ENCODE measurements around the gene CDIPT. TPM values are rescaled to one million over a fixed set of nuclear protein-coding genes. Genes with fewer than 3 reads are reported as not detected.

The CDIPT gene
- total and polyA plus RNA-seq, 4 donors, result 60.9 to 98.0 (median 72.4) TPM

DNA sequence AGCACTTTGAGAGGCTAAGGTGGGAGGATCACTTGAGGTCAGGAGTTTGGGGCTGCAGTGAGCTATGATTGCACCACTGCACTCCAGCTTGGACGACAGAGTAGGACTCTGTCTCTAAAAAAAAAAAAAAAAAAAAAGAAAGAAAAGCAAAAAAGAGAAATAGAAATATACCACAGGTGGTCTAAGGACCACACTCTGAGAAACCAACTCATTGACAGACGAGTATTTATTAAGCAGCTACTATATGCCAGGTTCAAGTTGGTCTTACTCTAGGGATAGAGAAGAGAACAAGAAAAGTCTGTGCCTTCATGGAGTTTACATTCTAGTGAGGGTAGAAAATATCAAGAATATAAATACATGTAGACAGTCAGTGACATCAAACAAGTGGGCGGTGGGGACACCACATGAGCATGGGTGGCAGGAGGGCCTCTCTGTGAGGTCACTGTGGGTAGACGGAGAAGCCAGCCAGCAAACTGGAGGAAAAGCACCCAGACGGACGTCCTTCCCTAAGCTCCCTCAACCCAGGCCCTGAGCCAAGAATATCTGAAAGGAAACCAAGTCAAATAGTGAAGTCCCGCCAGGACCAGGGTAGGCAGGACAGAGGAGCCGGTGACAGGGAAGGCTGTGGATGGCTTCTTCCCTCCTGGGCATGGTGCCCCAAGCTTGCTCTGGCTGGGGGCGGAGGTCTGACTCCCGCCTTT is 4.7 kb downstream of the CDIPT start:
- WGBS, 2 donors, result 6 to 8% methylated on average over 10 of the region's 10 CpGs
- Histone ChIP-seq H3K27me3 (ENCODE audit: control insufficient read depth in 1 of 2, insufficient read depth in 2 of 2, low read length in 1 of 2) (no peaks in the 10 kb centered on the region), H3K27ac (ENCODE audit: low read depth in 1 of 2, low read length in 2 of 2) (peak overlapping the region in 1 of 2 donors; percentile 31), H3K9me3 (ENCODE audit: control insufficient read depth, low read length) (no peaks in the 10 kb centered on the region), H3K36me3 (ENCODE audit: control insufficient read depth in 1 of 2, insufficient read depth in 2 of 2, low read length in 1 of 2) (no peaks in the 10 kb centered on the region), H3K4me3 (ENCODE audit: low read length in 2 of 2) (no peak overlapping the region), H3K4me1 (ENCODE audit: control insufficient read depth in 1 of 2, insufficient read depth in 2 of 2, low read length in 2 of 2) (peaks cover 0 to 2% of the 10 kb centered on the region in 2 donors)
- DNase-seq, result peak in 1 of 2 donors; percentile 66
- intact Hi-C loops (cut with DNase I), result no loop called here
- peak; percentile 13 for ATAC-seq (ENCODE audit: low FRiP score)

DNA sequence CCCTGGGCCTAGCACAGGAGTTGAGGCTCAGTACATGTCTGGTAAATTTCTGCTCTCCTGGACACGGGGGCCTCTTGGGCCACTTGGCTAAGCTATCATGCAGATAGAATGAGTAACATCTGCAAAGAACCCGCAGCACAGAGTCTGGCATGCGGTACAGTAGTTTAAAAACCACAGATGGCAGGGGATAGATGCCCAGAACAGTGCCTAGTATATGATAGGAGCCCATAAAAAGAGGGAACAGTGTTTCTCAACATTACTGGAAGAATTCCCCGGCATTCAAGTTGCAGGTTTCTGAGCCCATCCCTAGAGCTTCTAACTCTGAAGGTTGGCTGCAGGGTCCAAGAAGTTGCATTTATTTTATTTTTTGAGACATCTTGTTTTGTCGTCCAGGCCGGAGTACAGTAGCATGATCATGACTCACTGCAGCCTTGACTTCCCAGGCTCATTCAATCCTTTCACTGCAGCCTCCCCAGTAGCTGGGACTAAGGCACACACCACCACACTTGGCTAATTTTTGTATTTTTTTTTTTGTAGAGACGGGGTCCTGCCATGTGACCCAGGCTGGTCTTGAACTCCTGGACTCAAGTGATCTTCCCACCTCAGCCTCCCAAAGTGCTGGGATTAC is 5.8 kb downstream of the CDIPT start:
- H3K4me3 ChIP-seq (ENCODE audit: low read length in 2 of 2), result no peak overlapping the region
- DNase-seq, result no peak
- H3K4me1 ChIP-seq (ENCODE audit: control insufficient read depth in 1 of 2, insufficient read depth in 2 of 2, low read length in 2 of 2), result peaks cover 0 to 2% of the 10 kb centered on the region in 2 donors
- H3K9me3 ChIP-seq (ENCODE audit: control insufficient read depth, low read length), result no peaks in the 10 kb centered on the region
- H3K27me3 ChIP-seq (ENCODE audit: control insufficient read depth in 1 of 2, insufficient read depth in 2 of 2, low read length in 1 of 2), result no peaks in the 10 kb centered on the region
- intact Hi-C loops (cut with DNase I), result no loop called here
- 71 to 76% methylated on average over 7 of the region's 7 CpGs for WGBS, 2 donors
- no peaks in the 10 kb centered on the region for H3K36me3 ChIP-seq (ENCODE audit: control insufficient read depth in 1 of 2, insufficient read depth in 2 of 2, low read length in 1 of 2)
- ATAC-seq (ENCODE audit: low FRiP score), result no peak
- H3K27ac ChIP-seq (ENCODE audit: low read depth in 1 of 2, low read length in 2 of 2), result no peak overlapping the region

DNA sequence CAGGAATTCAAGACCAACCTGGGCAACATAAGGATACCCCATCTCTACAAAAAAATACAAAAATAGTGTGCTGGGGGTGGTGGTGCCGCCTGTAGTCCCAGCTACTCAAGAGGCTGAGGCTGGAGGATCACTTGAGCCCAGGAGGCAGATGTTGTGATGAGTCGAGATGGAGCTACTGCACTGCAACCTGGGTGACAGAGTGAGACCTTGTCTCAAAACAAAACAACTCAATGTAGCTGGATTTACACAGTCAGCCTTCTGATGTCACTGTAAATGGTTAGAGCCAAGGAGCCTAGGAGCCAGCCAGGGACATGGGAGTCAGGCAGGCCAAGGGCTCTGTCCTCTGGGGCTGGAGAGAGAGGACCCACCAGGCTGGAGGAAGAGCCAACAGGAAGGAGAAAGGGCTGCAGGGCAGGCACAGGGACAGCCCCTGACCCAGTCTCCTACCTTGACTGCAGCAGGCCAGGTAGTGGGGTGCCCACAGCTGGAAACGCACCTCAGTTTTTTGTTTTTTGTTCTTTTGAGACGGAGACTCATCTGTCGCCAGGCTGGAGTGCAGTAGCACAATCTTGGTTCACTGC is 8.4 kb downstream of the CDIPT start:
- Histone ChIP-seq H3K4me1 (ENCODE audit: control insufficient read depth in 1 of 2, insufficient read depth in 2 of 2, low read length in 2 of 2) (peaks cover 0 to 2% of the 10 kb centered on the region in 2 donors), H3K4me3 (ENCODE audit: low read length in 2 of 2) (no peak overlapping the region), H3K9me3 (ENCODE audit: control insufficient read depth, low read length) (no peaks in the 10 kb centered on the region), H3K27ac (ENCODE audit: low read depth in 1 of 2, low read length in 2 of 2) (no peak overlapping the region), H3K36me3 (ENCODE audit: control insufficient read depth in 1 of 2, insufficient read depth in 2 of 2, low read length in 1 of 2) (no peaks in the 10 kb centered on the region), H3K27me3 (ENCODE audit: control insufficient read depth in 1 of 2, insufficient read depth in 2 of 2, low read length in 1 of 2) (no peaks in the 10 kb centered on the region)
- ATAC-seq (ENCODE audit: low FRiP score) (no peak), DNase-seq (no peak)
- WGBS, 2 donors, result 81 to 86% methylated on average over 5 of the region's 5 CpGs
- intact Hi-C loops (cut with DNase I), result no loop called here

DNA sequence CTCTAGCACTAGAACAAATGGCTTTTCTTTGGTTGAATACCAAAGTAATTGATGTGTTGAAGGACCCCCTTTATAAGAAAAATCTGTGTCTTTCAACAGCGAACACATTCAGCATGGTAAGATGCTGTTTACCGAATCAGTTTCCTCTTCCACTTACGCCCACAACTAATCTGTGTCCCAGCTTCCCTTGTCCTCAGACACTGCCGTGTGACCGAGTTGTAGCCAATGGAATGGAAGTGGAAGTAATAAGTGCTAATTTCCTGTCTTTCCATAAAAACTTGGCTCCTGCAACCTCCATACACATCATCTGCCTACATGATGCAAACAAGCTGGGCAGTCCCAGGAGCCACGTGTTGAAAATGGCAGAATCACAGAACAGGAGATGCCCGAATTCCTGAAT is 10.4 kb downstream of the CDIPT start:
- intact Hi-C loops (cut with DNase I), result no loop called here
- Histone ChIP-seq H3K4me3 (ENCODE audit: low read length in 2 of 2) (no peak overlapping the region), H3K27ac (ENCODE audit: low read depth in 1 of 2, low read length in 2 of 2) (no peak overlapping the region), H3K9me3 (ENCODE audit: control insufficient read depth, low read length) (no peaks in the 10 kb centered on the region), H3K36me3 (ENCODE audit: control insufficient read depth in 1 of 2, insufficient read depth in 2 of 2, low read length in 1 of 2) (no peaks in the 10 kb centered on the region), H3K27me3 (ENCODE audit: control insufficient read depth in 1 of 2, insufficient read depth in 2 of 2, low read length in 1 of 2) (no peaks in the 10 kb centered on the region), H3K4me1 (ENCODE audit: control insufficient read depth in 1 of 2, insufficient read depth in 2 of 2, low read length in 2 of 2) (no peaks in the 10 kb centered on the region)
- 83 to 84% methylated on average over 7 of the region's 7 CpGs for WGBS, 2 donors
- ATAC-seq (ENCODE audit: low FRiP score) (no peak), DNase-seq (no peak)

DNA sequence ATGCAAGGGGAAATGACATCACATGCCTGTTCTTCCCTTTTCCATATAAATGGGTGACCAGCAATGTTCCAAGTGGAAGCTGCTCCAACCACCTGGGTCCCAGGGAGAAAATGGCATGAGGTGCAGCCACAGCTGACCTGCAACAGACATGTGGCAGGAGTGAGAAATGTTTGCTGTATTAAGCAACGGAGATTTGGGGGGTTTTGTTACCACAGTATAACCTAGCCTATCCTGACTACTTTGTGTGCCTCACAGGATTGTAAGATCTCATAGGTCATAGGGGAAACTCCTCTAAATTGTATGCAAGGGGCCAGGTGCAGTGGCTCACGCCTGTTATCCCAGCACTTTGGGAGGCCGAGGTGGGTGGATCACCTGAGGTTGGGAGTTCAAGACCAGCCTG is 12.0 kb downstream of the CDIPT start:
- no peak overlapping the region for H3K4me3 ChIP-seq (ENCODE audit: low read length in 2 of 2)

DNA sequence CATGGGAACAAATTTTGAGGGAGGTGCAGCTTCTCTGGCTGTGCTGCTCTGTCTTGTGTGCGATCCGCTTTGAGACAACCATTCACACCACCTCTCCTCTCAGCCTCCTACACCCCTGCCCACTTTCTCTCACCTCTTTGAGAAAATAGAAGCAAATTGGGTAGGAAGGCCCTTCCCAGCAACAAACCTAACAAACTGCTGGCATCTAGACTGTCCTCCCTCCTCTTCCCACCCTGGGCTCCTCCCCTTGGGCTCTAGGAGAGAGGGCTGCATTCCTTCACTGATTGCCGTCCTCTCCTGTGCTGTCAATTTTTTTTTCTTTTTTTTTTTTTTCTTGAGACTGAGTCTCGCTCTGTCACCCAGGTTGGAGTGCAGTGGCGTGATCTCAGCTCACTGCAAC is 13.5 kb downstream of the CDIPT start:
- Histone ChIP-seq H3K9me3 (ENCODE audit: control insufficient read depth, low read length) (no peaks in the 10 kb centered on the region), H3K27me3 (ENCODE audit: control insufficient read depth in 1 of 2, insufficient read depth in 2 of 2, low read length in 1 of 2) (no peaks in the 10 kb centered on the region), H3K4me3 (ENCODE audit: low read length in 2 of 2) (no peak overlapping the region), H3K4me1 (ENCODE audit: control insufficient read depth in 1 of 2, insufficient read depth in 2 of 2, low read length in 2 of 2) (no peaks in the 10 kb centered on the region), H3K36me3 (ENCODE audit: control insufficient read depth in 1 of 2, insufficient read depth in 2 of 2, low read length in 1 of 2) (peaks cover 2 to 6% of the 10 kb centered on the region in 2 donors), H3K27ac (ENCODE audit: low read depth in 1 of 2, low read length in 2 of 2) (no peak overlapping the region)
- ATAC-seq (ENCODE audit: low FRiP score) (no peak), DNase-seq (no peak)
- WGBS, 2 donors, result 29 to 34% methylated on average over 5 of the region's 5 CpGs
- intact Hi-C loops (cut with DNase I), result loop anchor here in 1 of 2 donors (10.0 kb wide), 1 partner anchor 145 kb away; no protein-coding TSS in a partner anchor

More for the DNA sequence above, 12.0 kb downstream of the CDIPT start:
- intact Hi-C loops (cut with DNase I), result no loop called here
- no peaks in the 10 kb centered on the region for H3K27me3 ChIP-seq (ENCODE audit: control insufficient read depth in 1 of 2, insufficient read depth in 2 of 2, low read length in 1 of 2)
- H3K4me1 ChIP-seq (ENCODE audit: control insufficient read depth in 1 of 2, insufficient read depth in 2 of 2, low read length in 2 of 2), result no peaks in the 10 kb centered on the region
- no peak for ATAC-seq (ENCODE audit: low FRiP score)
- no peaks in the 10 kb centered on the region for H3K9me3 ChIP-seq (ENCODE audit: control insufficient read depth, low read length)
- DNase-seq, result no peak
- WGBS, 2 donors, result 88% methylated on average over 3 of the region's 3 CpGs
- H3K27ac ChIP-seq (ENCODE audit: low read depth in 1 of 2, low read length in 2 of 2), result no peak overlapping the region
- H3K36me3 ChIP-seq (ENCODE audit: control insufficient read depth in 1 of 2, insufficient read depth in 2 of 2, low read length in 1 of 2), result peaks cover 2 to 5% of the 10 kb centered on the region in 2 donors

DNA sequence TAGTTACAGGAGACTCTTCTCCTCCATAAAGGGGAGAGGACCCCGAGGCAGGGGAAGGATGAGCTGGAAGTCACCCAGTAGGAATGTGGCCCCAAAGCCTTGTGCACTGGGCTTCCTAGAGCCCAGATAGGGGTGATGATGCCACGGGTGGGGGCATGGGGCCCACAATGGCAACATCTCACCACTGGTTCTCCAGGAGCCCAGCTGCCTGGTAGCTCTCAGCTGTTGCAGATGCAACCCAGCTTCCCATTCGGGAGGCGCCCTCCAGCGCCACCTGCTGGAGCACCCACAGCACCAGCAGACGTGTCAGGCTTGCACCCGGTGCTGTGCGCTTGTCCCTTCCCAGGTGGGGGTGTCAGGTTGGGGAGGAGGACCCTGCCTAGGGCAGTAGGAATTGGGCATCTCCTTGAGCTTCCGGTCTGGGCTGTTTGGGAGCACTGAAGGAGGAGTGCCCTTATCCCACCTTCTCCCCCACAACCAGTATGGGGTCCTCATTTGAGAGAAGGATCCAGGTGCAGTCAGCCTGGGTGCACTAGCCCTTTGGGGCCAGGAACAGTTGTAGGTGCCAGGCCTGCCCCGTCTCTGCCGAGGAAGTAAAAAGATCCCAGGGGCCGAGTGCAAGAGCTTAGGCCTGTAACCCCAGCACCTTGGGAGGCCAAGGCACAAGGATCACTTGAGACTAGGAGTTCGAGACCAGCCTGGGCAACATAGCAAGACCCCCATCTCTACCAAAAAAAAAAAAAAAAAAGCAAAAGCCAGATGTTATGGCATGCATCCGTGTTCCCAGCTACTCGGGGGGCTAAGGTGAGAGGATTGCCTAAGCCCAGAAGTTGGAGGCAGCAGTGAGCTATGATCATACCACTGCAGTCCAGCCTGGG is 14.4 kb downstream of the CDIPT start:
- Histone ChIP-seq H3K9me3 (ENCODE audit: control insufficient read depth, low read length) (no peaks in the 10 kb centered on the region), H3K27ac (ENCODE audit: low read depth in 1 of 2, low read length in 2 of 2) (peak overlapping the region in 1 of 2 donors; percentile 38), H3K27me3 (ENCODE audit: control insufficient read depth in 1 of 2, insufficient read depth in 2 of 2, low read length in 1 of 2) (no peaks in the 10 kb centered on the region), H3K4me1 (ENCODE audit: control insufficient read depth in 1 of 2, insufficient read depth in 2 of 2, low read length in 2 of 2) (no peaks in the 10 kb centered on the region), H3K36me3 (ENCODE audit: control insufficient read depth in 1 of 2, insufficient read depth in 2 of 2, low read length in 1 of 2) (peaks cover 2 to 6% of the 10 kb centered on the region in 2 donors), H3K4me3 (ENCODE audit: low read length in 2 of 2) (no peak overlapping the region)
- ATAC-seq (ENCODE audit: low FRiP score) (peak; percentile 86), DNase-seq (peak; percentile 87 to 93)
- intact Hi-C loops (cut with DNase I), result loop anchor here in 1 of 2 donors (10.0 kb wide), 1 partner anchor 144 kb away; no protein-coding TSS in a partner anchor
- 46 to 49% methylated on average over 15 of the region's 15 CpGs for WGBS, 2 donors

DNA sequence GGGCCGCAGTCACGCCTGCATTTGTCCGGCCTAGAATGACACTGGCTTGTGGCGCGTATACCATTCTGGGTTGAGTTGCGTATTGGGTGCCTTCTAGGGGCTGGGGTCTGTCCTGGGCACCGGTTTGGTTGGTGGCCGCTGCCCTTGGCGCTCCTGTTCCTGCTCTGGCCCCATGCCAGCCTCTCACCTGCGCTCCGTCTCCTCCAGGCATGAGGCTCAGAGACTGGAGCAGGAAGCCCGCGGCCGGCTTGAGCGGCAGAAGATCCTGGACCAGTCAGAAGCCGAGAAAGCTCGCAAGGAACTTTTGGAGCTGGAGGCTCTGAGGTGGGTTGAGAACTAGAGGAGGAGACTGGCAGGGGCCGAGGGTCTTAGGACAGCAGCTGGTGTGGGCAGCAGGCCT is 17.4 kb downstream of the CDIPT start:
- Histone ChIP-seq H3K36me3 (ENCODE audit: control insufficient read depth in 1 of 2, insufficient read depth in 2 of 2, low read length in 1 of 2) (peaks cover 2 to 10% of the 10 kb centered on the region in 2 donors), H3K9me3 (ENCODE audit: control insufficient read depth, low read length) (no peaks in the 10 kb centered on the region), H3K4me1 (ENCODE audit: control insufficient read depth in 1 of 2, insufficient read depth in 2 of 2, low read length in 2 of 2) (no peaks in the 10 kb centered on the region), H3K27me3 (ENCODE audit: control insufficient read depth in 1 of 2, insufficient read depth in 2 of 2, low read length in 1 of 2) (no peaks in the 10 kb centered on the region), H3K4me3 (ENCODE audit: low read length in 2 of 2) (no peak overlapping the region), H3K27ac (ENCODE audit: low read depth in 1 of 2, low read length in 2 of 2) (no peak overlapping the region)
- DNase-seq, result no peak
- intact Hi-C loops (cut with DNase I), result loop anchor here in 1 of 2 donors (10.0 kb wide), 1 partner anchor 141 kb away; no protein-coding TSS in a partner anchor
- 94 to 96% methylated on average over 18 of the region's 18 CpGs for WGBS, 2 donors
- no peak for ATAC-seq (ENCODE audit: low FRiP score)

Measured in aorta (tissue), 5 donors.